Measurements from ENCODE around the gene GSPT1. TPM values are rescaled to one million over a fixed set of nuclear protein-coding genes. Genes with fewer than 3 reads are reported as not detected.

GSPT1 gene
- total and polyA plus RNA-seq, 2 donors (not counting 1 experiment from before 2014, with no cell fraction given), result 20.6 to 72.6 TPM

DNA sequence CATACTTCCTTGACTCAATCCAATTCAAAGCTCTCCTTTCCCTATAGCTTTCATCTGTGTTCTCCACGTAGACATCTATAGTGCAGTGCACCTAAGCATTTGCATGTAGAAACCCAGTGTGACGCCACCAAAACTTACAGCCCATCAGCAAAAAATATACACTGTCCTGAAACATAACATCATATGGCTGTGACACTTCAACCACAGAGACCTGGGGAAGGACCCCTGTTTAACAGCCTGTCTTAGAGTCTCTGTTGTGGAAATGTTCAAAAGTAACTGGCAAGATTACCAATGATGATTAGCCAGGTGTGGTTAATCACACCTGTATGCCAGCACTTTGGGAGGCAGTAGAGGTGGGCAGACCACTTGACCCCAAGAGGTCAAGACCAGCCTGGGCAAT lies 22.2 kb downstream of the GSPT1 start:
- no peak overlapping the region for H3K9ac ChIP-seq (ENCODE audit: low read length)
- no peaks in the 10 kb centered on the region for H3K9me3 ChIP-seq (ENCODE audit: control extremely low read depth in 1 of 3, control insufficient read depth in 2 of 3, insufficient read depth in 1 of 3, low read length in 2 of 3)
- peaks cover 4 to 41% of the 10 kb centered on the region in 2 experiments for H3K36me3 ChIP-seq (replicated peaks in 1 of 2; ENCODE audit: control extremely low read depth in 1 of 2, control insufficient read depth in 1 of 2, extremely low read depth in 1 of 2, insufficient read depth in 2 of 2, low read length in 1 of 2)
- no peaks in the 10 kb centered on the region for H3K9me3 Mint-ChIP-seq (ENCODE audit: insufficient read depth)
- H3K4me1 Mint-ChIP-seq, result peaks cover 4% of the 10 kb centered on the region
- intact Hi-C loops (cut with micrococcal nuclease), result no loop called here
- WGBS (ENCODE audit: insufficient coverage), result 88% methylated on average over 2 of the region's 2 CpGs
- H3K4me3 ChIP-seq (ENCODE audit: control extremely low read depth in 1 of 5, extremely low read depth in 1 of 5, insufficient read depth in 1 of 5, low read depth in 2 of 5, low read length in 4 of 5), result no peak overlapping the region
- H3K4me1 ChIP-seq (ENCODE audit: control insufficient read depth in 2 of 2, insufficient read depth in 2 of 2, low read length in 2 of 2), result no peaks in the 10 kb centered on the region
- H3K4me3 Mint-ChIP-seq, result no peak overlapping the region
- POLR2A ChIA-PET, result no interaction called here
- ATAC-seq (ENCODE audit: low read depth), result no peak
- CTCF ChIA-PET, result no interaction called here
- no peak overlapping the region for H2AFZ ChIP-seq (ENCODE audit: insufficient read depth, low read depth, low read length, poor library complexity, severe bottlenecking)
- no peaks in the 10 kb centered on the region for H3K27me3 Mint-ChIP-seq
- no peak for TF ChIP-seq EZH2 (IDR thresholded peaks at IDR 0.05; ENCODE audit: borderline replicate concordance, insufficient read depth, low read depth, low read length, poor library complexity, severe bottlenecking)
- TF ChIP-seq, protein P1, sequence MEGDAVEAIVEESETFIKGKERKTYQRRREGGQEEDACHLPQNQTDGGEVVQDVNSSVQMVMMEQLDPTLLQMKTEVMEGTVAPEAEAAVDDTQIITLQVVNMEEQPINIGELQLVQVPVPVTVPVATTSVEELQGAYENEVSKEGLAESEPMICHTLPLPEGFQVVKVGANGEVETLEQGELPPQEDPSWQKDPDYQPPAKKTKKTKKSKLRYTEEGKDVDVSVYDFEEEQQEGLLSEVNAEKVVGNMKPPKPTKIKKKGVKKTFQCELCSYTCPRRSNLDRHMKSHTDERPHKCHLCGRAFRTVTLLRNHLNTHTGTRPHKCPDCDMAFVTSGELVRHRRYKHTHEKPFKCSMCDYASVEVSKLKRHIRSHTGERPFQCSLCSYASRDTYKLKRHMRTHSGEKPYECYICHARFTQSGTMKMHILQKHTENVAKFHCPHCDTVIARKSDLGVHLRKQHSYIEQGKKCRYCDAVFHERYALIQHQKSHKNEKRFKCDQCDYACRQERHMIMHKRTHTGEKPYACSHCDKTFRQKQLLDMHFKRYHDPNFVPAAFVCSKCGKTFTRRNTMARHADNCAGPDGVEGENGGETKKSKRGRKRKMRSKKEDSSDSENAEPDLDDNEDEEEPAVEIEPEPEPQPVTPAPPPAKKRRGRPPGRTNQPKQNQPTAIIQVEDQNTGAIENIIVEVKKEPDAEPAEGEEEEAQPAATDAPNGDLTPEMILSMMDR (IDR thresholded peaks at IDR 0.05), result no peak
- H3K27ac Mint-ChIP-seq, result peak overlapping the region; percentile 42
- no peak for DNase-seq
- no peak overlapping the region for H3K27ac ChIP-seq (ENCODE audit: low read length in 2 of 2)
- H3K27me3 ChIP-seq (replicated peaks in 1 of 4; ENCODE audit: control extremely low read depth in 1 of 4, control insufficient read depth in 3 of 4, insufficient read depth in 4 of 4, low read length in 3 of 4), result no peaks in the 10 kb centered on the region
- peaks cover 21% of the 10 kb centered on the region for H3K79me2 ChIP-seq (ENCODE audit: control insufficient read depth, insufficient read depth, low read length)
- H3K4me2 ChIP-seq (replicated peaks; ENCODE audit: low read depth, low read length, poor library complexity, severe bottlenecking), result no peak overlapping the region
- peaks cover 4% of the 10 kb centered on the region for H4K20me1 ChIP-seq (ENCODE audit: control insufficient read depth, insufficient read depth, low read length, poor library complexity, severe bottlenecking)

DNA sequence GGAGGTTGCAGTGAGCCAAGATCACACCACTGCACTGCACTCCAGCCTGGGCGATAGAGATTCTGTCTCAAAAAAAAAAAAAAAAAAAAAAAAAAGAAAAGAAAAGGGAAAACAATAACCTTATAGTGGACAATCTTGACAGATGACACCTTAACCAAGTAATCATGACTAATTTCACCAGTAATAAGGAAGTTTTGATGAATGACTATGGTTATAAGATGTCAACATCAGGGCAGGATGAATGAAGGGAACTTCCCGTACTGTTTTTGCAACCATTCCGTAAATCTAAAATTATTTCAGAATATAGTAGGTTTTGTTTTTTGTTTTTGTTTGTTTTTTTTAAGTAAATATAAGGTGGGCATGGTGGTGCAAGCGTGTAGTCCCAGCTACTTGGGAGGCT lies 23.0 kb downstream of the GSPT1 start:
- peaks cover 14% of the 10 kb centered on the region for H3K79me2 ChIP-seq (ENCODE audit: control insufficient read depth, insufficient read depth, low read length)
- no peak overlapping the region for H2AFZ ChIP-seq (ENCODE audit: insufficient read depth, low read depth, low read length, poor library complexity, severe bottlenecking)
- intact Hi-C loops (cut with micrococcal nuclease), result no loop called here
- DNase-seq (no peak), ATAC-seq (ENCODE audit: low read depth) (no peak)
- WGBS (ENCODE audit: insufficient coverage), result no CpG with 5 or more reads among the region's 4 CpGs
- Mint-ChIP-seq H3K27me3 (no peaks in the 10 kb centered on the region), H3K4me3 (no peak overlapping the region), H3K9me3 (ENCODE audit: insufficient read depth) (no peaks in the 10 kb centered on the region), H3K4me1 (peaks cover under 1% of the 10 kb centered on the region), H3K27ac (no peak overlapping the region)
- TF ChIP-seq, protein P1 (IDR thresholded peaks at IDR 0.05), result no peak
- no peak for TF ChIP-seq EZH2 (IDR thresholded peaks at IDR 0.05; ENCODE audit: borderline replicate concordance, insufficient read depth, low read depth, low read length, poor library complexity, severe bottlenecking)
- no peaks in the 10 kb centered on the region for H3K27me3 ChIP-seq (replicated peaks in 1 of 4; ENCODE audit: control extremely low read depth in 1 of 4, control insufficient read depth in 3 of 4, insufficient read depth in 4 of 4, low read length in 3 of 4)
- ChIA-PET CTCF (no interaction called here), POLR2A (no interaction called here)
- H3K4me1 ChIP-seq (ENCODE audit: control insufficient read depth in 2 of 2, insufficient read depth in 2 of 2, low read length in 2 of 2), result no peaks in the 10 kb centered on the region
- H3K9ac ChIP-seq (ENCODE audit: low read length), result no peak overlapping the region
- no peak overlapping the region for H3K4me2 ChIP-seq (replicated peaks; ENCODE audit: low read depth, low read length, poor library complexity, severe bottlenecking)
- no peak overlapping the region for H3K27ac ChIP-seq (ENCODE audit: low read length in 2 of 2)
- H3K36me3 ChIP-seq (replicated peaks in 1 of 2; ENCODE audit: control extremely low read depth in 1 of 2, control insufficient read depth in 1 of 2, extremely low read depth in 1 of 2, insufficient read depth in 2 of 2, low read length in 1 of 2), result peaks cover 4 to 44% of the 10 kb centered on the region in 2 experiments
- no peaks in the 10 kb centered on the region for H3K9me3 ChIP-seq (ENCODE audit: control extremely low read depth in 1 of 3, control insufficient read depth in 2 of 3, insufficient read depth in 1 of 3, low read length in 2 of 3)
- H3K4me3 ChIP-seq (ENCODE audit: control extremely low read depth in 1 of 5, extremely low read depth in 1 of 5, insufficient read depth in 1 of 5, low read depth in 2 of 5, low read length in 4 of 5), result no peak overlapping the region
- H4K20me1 ChIP-seq (ENCODE audit: control insufficient read depth, insufficient read depth, low read length, poor library complexity, severe bottlenecking), result no peaks in the 10 kb centered on the region

Data from B cell (primary cell).